Testis (tissue), 2 donors: ENCODE results near the gene SPON1.

Experiments
- POLR2A ChIP-seq: fragments of 450-650 bp; IDR thresholded peaks from one replicate; pipeline ENCODE4 v1.6.1; 2017; ENCODE audit warnings: antibody characterized with exemption, mild to moderate bottlenecking, moderate library complexity
- TF ChIP-seq, protein P1 (sequence below), 3 experiments: fragments of 450-650 bp in 2 of 3; fragments of 200-600 bp in 1 of 3; sonication (generic) in 1 of 3; IDR thresholded peaks; one replicate each; pipeline ENCODE4 v1.5.1; 2016 to 2019; ENCODE audit warnings: antibody characterized with exemption in 3 of 3, mild to moderate bottlenecking in 2 of 3, moderate library complexity in 1 of 3

DNA sequence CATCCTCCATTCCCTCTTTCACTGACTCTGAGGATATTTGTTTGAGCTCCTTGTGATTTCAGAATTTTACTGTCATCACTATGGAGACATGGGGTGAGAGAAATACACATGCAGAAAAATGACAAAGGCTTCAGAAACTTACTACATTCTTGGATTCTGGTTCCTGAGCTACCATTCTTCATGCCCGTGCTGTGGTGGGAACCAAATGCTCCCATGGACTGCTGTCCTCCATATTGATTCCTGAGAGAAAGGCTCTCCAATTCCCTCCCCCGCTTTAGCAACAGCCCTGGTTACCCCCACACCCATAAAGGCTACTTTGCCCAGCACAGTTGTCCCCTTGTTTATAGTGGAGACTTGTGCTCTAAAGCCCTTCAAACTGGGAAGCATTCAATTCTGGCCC is 201.1 kb downstream of the SPON1 start:
- TF ChIP-seq, protein P1, sequence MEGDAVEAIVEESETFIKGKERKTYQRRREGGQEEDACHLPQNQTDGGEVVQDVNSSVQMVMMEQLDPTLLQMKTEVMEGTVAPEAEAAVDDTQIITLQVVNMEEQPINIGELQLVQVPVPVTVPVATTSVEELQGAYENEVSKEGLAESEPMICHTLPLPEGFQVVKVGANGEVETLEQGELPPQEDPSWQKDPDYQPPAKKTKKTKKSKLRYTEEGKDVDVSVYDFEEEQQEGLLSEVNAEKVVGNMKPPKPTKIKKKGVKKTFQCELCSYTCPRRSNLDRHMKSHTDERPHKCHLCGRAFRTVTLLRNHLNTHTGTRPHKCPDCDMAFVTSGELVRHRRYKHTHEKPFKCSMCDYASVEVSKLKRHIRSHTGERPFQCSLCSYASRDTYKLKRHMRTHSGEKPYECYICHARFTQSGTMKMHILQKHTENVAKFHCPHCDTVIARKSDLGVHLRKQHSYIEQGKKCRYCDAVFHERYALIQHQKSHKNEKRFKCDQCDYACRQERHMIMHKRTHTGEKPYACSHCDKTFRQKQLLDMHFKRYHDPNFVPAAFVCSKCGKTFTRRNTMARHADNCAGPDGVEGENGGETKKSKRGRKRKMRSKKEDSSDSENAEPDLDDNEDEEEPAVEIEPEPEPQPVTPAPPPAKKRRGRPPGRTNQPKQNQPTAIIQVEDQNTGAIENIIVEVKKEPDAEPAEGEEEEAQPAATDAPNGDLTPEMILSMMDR (IDR thresholded peaks at IDR 0.05): no peak
- no peak for TF ChIP-seq POLR2A
